Activated CD4-positive, alpha-beta T cell treated with anti-CD3 and anti-CD28 coated beads, Interleukin-10, Interleukin-2, amounts not matched to agents 100 ng/mL and 50 ng/mL, durations not matched to agents 16 hours and 8 hours (primary cell): ENCODE data around the gene GALNT18.

Experiments used
- DNase-seq: peaks from one replicate; pipeline ENCODE4 v3.0.0-alpha.2; 2020

Gene GALNT18

DNA sequence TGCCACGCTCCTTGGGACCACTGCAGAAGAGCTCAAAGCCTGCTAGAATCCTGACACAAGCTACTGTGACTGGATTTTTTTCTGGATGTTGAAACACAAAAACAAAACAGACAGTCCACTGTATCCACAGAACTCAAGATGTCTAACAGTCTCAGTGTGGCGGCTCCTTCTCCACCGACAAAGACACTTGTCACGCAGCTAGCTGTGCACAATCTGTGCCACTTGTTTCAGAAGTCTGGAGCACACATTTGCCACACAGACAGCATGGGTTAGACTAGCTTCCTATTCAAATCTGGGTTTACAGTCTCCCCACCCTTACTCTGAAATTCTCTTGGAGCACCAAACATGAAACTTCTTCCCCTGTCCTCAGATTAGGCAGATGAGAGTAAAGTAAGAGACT is 99.2 kb downstream of the GALNT18 start:
- DNase-seq = no peak

DNA sequence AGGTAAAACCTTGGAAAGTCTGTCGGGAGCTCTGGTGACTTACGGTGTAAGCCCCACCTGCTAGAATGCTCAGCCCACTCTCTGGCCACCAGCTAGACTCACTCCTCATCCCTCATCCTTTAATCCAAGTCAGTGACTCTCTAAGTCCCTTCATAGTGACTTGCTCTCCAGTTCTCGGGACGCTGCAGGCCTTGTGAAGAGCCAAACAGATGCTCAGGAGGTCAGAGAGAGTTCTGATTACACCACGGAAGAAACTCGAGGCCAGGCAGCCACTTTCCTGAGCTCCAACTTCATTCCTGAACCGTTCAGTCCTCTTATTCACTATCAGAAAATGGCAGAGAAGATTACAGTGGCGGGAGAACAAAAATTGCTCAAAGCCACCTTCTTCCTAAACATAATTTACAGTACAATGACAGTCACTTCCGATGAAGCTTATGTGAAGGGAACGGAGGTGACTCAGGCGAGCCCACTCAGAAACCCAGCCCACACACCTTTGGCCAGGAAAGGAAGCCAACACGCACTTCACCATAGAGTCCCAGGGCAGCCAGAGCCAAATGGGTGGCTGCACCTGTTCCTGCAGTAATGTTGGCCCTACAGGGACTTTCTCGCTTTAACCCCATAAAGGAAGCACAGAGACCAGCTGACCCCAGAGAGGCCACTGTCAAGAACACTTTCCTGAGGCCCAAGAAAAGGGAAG is 100.4 kb downstream of the GALNT18 start:
- DNase-seq = peak; percentile 8

DNA sequence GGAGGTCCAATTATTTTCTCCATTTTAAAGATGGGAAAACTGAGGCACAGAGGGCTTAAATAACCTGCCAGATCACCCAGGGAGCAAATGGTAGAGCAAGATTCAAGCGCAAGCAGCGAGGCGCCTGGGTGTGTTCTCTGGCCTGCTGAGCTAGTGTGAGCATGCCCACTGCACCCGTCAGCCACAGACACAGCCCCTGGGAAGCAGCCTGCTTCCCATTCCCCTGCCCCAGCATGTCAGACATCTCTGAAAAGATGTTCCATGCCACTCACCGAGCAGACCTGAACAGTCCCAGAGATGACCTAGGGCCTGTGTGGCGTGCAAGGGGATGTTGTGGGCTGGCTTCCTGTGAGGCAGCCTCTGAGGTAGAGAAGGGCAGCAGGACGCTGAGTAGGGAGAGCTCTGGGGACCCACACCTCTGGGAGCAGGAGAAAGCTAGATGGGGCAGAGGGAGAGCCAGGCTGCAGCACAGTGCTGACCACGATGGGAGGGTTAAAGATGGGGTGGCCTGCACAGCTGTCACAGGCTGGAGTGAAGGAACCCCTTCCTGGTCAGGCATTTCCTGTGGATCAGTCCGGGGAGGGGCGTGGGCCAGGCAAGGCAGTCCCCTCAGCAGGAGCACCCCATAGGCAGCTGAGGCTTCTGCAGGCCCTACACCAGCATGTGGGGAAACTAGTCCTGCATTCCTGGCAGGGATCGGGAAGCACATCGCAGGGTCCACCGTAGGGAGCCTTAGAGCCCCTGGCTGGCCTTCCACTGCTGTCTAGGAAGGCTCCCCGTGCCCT is 101.4 kb downstream of the GALNT18 start:
- DNase-seq = no peak

DNA sequence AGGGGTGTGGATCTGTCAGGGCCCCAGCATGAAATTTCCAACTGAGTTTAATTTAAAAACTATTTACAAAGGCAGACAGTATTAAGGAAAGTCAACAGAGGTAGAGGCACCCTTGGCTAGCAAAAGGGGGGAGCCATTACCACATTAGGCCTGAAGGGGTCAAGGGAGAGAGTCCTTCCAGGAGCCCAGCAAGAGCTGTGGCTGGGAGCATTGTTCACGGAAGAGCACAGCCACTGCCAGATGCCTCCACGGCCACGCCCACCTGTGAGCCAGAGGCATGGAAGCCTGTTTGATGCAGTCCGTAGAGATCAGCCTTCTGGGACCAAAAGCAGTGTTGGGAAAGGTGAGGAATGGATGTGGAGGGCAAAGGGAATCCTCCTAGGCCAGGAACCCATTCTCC is 102.6 kb downstream of the GALNT18 start:
- DNase-seq = no peak

DNA sequence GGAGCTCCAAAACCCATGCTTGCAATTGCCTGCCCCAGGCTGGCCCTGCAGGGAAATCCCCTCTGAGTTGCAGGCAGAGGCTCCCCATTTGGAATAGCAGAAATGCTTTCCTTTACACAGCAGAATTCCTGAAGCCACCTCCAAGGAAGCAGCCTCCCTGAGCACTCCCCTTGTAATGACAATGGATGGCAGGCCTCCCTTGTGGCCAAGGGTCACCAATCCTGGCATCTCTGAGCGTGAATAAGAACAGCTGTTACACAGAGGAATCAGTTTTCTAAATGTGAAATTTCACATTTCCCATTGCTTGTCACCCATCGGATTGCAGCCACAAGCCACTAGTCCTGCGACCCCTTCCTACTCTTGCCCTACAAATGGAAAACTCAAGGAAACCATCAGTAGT is 107.6 kb downstream of the GALNT18 start:
- no peak for DNase-seq

DNA sequence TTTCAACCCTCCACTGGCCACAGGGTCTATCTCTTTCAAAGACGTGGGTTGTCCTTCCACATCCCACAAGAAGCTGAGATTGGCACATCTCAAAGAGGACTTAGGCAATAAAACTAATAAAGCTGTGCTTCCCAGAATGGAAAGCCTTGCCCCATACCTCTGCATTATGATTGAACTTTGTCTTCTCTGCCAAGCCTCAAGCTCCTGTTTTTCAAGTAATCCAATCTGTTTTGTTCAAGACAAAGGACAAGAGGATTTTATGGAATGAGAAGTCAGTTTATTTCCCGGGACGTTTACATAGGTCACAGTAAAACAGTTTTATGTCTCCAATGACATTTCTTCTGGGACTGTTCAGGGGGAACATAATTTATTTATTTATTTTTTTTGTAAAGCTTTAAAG is 108.4 kb downstream of the GALNT18 start:
- DNase-seq = no peak

DNA sequence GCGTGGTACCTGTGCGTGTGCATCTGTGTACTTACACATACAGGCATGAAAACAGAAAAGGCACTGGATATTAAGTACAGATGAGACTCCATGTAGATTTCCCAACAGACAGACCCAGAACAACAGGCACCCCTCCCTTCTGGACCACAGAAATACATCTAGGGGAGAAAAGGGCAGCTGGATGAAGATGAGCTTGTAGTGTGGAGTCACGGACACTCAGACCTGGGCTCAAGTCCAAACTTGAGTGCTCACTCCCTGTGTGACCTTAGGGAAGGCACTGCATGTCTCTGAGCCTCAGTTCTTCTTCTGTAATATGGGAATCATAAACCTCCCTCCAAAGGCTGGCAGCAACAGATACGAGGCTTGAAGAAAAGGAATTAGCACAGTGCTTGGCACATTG is 108.9 kb downstream of the GALNT18 start:
- no peak for DNase-seq

DNA sequence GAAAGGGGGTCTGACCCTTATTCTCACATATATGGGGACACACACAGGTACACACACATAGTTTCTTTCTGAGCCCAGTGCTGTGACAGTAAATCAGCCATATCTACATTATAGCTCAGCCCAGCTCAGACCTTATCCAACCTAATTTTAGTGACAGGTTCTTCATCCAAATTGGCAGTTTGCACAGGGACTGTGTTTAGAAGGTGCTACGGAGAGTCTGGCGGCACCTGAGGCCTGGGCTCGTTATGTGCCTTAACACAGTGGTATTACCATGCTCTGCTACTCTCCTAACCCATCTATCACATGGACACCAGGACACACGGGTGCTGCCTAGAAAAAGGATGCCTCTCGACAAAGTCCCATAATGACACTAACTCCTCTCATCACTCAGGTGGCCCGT is 109.3 kb downstream of the GALNT18 start:
- no peak for DNase-seq

DNA sequence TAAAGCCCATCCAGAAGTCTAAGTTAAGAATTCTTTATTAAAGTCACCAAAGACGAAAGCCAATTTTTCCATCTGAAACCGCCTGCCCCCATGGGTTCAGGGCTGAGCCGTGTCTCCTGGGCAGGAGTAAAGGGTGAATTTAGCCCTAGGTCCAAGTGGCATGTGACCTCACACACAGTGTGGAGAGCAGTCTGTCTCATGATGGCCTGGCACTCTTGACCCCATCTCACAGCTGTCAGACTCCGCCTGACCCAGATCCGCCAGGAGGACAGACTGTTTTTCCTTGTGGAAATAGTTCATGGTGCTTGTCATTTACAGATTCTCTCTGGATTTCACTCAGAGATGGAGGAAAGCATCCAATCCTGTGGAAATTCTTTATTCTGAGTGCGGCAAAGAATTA is 109.7 kb downstream of the GALNT18 start:
- no peak for DNase-seq

DNA sequence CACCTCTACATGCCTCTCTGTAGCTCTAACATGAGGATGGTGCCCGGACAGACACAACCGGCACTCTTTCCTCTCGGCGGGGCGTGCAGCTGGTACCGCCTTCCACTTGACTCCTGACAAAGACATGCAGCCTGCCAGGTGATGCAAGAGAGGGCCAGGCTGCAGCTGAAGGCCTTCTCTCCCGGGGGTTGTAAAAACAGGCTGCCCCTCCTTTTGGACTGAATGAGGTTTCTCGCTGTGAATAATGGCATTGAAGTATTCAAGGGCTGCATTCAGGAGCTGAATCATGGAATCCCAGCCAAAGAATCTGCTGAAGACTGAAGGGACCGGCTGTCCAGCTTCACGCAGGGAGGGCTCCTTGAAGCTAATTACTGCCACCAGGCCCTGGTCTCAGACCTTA is 110.9 kb downstream of the GALNT18 start:
- no peak for DNase-seq

DNA sequence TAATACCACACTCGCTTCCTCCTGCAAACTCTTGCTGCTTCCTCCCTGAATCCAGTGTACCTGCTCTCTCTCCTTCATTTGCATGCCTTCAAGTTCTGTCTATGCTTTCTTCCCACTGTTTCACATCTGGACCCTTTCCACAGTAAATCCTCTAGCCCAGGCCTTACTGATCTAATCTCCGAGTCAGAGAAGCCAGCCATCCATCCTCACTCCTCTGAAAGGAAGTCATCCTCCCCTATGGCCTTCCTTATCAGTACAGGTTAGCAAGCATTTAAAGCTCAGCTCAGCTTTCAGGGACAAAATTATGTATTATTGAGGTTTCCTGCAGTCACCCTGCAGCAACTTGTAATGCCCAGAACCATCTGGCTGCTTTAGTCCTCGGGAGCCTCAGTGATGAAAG is 116.1 kb downstream of the GALNT18 start:
- DNase-seq = no peak

DNA sequence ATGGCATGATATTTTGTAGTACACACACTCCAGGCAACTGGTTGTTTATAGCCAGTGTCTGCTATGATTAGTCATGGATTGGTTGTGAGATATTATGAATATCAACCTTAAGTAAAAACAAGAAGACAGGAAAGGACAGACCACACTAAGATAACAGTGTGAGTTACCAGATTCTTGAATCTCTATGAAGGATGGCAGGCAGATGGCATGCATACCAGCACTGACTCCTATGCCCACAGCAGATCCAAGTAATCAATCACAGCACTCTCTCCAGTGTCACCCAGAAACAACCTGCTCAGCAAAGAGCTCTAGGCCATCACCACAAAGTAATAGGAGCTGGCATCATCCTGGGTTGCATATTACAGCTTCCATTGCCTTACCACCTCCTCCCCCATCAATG is 116.6 kb downstream of the GALNT18 start:
- DNase-seq = no peak

DNA sequence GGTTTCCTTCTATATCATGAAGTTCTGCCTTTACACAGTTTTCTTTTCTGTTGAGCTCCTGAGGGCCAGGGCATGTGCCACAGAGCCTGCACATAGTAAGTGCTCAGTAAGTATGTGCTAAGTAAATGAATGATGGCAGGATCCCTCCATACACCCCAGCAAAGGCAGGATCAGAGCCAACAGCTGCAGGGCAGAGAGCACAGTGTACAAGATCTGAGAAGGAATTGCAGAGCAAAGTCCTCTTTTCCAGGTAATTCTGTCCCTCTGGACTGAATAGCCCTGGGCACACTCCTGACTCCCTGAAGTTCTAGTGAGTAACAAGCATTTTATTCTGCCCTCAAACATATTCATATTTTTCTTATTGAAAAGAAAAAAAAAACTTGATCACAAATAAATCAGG is 117.7 kb downstream of the GALNT18 start:
- no peak for DNase-seq

DNA sequence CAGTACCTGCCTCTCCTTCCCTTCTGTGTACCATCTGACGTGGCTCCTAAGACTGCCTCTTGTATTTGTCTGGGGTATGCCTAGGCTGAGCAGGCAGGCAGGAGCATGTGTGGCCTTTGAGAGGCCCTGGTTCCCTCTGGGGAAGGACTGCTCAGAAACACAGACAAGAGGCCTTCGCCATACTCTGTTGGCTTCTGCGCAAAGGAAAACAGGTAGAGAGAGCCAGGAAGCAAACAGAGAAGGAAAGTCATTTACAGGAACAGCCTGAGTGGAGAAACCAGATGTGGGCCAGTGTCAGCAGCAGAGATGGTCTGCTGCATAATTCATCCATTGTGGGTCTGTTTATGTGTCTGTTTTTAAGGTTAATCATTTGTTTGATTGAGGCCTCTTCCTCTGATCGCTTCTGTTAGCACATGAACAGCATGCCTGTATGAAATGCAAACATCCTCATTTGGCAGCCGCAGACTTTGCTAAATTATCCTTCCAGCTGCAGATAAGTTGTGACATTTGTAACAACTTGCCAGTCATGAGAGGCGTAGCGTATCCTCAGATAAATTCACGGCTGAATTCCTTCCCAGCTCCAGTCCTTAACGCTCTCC is 119.4 kb downstream of the GALNT18 start:
- no peak for DNase-seq

DNA sequence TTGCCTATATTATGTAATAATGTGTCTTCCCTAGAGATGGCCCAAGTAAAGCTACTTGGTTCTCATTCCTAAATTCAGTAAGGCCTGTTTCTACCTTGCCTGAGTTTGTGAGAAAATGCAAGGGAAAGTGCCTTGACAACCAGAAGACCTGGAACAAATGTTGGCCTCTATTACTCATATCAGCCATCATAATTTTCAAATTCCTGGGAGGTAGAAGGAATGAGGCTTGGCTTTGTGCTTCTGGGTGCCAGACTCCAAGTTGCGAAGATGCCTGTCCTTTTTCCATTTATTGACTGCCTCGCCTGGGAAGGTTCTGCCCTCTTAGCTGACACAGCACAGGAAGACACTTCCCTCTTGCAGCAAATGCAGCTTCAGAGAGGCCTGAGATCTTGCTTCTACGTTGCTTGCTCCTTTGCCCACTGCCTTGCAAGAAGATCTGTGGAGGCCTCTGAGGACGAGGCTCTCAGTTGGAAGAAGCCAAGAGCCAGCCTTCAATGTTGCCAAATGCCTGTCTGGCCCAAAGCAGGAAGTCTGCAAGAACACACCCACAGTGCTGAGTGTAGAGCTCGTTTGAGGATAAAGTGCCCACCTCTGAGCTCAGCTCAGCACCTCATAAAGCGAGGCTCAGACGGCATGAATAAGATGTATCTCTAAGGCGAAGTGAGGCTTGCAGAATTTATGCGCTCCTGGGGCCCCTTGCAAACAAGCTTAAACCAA is 120.1 kb downstream of the GALNT18 start:
- DNase-seq = no peak

DNA sequence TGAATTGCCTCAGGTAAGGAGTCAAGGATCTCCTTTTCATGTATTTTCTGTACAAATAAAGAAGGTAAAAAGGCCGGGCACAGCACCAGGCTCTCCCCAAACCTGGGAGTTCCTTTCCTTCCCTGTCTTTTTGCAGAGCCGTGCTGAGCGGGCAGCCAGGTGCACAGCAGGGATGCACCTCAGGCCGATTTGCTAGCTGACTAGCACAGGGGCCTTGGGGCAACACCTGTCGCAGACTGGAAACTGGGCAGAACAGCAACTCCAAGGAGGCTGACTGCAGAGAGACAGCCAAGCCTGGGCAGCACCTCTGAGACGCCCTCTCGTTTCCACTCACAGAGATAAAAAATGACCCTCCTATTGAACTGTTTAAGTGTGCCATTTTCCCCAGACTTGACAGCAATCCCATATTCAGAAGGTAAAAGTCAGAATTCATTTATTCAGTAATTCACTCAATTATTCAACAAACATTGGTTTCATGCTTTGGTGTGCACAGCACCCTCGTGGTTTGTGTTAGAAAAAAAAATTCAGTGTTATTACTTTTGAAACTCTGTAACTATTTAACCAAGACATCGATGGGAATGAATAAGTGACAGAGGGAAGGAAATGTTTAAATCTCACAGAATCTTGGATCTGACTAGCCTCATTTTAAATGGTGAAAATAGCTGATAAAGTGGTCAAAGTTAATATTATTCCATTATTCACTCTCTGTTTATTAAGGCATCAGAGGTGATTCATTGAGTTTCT is 120.9 kb downstream of the GALNT18 start:
- DNase-seq = no peak

DNA sequence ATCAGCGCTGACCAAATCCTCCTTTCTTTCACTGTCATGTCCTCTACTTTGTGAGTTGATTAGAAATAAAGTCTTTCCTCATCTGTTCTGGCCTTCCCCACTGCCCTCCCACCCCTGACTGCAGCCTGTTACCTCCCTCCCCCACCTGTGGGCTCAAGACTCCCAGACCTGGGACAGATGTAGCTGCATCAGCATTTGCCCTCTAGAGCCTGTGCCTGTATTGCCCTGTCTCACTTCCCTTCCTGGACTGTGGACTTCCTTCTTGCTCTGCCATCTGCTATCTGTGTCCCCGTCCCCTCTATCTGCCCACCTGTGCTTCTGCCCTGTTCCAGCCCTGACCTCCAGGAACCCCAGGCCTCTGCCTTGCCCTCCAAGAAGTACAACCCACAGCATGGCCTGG is 122.5 kb downstream of the GALNT18 start:
- DNase-seq = no peak

DNA sequence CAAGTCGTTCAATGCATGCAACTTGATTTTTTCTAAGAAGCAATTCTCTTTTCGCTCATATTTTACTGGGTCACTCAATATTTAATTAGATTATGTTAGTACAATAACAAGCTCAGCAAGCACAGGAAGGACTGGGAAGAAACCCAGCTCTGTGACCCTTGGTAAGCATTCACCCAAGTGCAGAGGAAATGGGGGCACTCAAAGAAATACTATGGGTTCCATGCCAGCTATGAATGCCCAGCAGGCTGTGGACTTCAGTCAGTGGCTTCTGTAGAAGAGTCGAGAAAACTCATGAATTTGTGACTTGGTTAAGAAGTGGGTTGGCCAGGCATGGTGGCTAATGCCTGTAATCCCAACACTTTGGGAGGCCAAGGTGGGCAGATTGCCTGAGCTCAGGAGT is 123.6 kb downstream of the GALNT18 start:
- DNase-seq = no peak

DNA sequence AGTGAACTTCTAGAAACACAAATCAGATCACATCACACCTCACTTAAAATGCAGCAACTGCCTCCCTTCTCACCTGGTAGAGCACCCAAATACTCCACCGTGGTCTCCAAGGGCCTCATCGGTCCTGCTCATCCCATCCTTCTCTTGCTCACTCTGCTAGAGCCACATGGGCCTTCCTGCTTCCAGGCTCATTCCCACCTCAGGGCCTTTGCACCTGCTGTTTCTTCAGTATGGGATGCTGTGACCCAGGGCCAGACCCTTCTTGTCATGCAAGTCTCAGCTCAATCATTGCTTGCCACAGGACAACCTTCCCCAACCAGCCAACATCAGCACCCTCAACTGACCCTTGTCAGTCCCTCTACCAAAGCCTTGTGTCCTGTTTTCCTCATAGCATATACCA is 124.9 kb downstream of the GALNT18 start:
- DNase-seq = no peak

DNA sequence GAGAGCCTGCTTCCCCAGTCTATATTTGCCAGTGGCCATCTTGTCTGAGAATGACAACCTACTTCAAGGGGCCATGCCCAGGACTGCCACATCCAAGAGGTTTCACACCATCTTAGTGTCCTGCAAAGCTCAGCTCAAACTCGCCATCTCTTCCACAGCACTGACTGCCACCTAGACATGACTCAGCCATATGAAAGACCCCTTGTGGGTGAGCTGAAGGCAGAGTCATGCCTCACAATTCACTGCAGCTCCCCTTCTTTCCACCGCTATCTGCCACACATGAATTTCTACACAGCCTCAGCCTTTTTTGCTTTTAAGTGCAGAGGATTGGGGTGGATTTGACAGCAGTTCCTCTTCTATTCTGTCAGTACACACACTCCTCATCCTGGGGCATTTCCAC is 127.5 kb downstream of the GALNT18 start:
- DNase-seq = no peak

DNA sequence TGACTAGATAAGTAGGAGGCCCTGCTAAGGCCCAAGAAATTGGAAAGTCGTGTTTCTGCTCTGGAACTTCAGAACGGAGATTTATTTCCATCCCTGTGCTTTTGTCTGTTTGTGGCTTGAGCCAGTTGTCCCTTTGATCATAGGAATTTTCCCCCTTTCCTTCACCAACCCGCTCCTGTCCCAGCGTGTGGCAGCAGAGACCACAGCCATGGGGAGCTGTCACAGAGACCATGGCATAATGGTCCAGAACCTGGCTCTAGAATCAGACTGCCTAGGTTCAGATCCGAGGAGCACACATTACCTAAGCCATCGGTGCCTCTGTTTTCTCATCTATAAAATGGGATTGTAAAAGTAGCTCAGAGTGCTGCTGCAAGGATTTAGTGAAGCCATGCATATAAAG is 128.1 kb downstream of the GALNT18 start:
- DNase-seq = no peak

DNA sequence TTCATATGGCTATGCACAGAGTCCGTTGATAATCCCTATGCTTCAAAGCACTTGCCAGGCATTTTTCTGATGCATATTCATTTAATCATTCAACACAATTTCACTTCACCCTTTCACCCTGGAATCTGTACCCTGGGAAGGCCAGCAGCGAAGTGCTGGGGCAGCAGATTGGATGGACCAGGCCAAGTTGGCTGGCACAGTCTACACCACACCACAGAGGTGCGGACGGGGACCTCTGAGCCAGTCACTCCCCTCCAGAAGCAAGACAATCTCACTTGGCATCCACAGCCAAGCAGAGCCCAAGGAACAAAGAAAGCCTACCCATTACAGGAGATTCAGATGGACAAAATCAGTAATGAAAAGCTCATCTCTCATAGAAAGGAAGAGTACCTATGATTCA is 130.2 kb downstream of the GALNT18 start:
- no peak for DNase-seq

DNA sequence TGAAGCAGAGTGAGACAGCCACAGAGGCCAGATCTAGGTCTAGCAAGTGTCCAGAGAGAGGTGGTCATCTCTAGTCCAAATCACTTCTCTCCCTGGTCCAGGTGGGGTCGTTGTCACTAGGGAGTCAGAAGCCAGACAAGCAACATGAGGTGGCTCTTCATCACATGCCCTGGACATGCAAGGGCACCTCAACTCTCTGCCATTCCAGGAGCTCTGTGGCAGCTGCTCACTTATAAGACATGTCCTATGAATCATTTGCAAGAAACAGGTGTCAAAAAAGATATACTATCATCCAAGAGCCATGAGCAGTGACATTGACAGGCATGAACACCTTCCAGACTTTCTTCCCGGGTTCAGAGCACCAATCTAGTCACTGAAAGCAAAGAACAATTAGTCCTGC is 130.8 kb downstream of the GALNT18 start:
- DNase-seq = no peak
